GM12891 (cell line): ENCODE measurements around the gene TCF12.

Experiments used
- POLR2A ChIP-seq: IDR thresholded peaks from 2 replicates; pipeline ENCODE4 v1.6.1; 2011; ENCODE audit warnings: low read depth, low read length, control low read depth
- TAF1 ChIP-seq: IDR thresholded peaks from 2 replicates; pipeline ENCODE4 v1.6.1; 2011; ENCODE audit warnings: low read depth, low read length, control low read depth

- no peak for TF ChIP-seq TAF1
- no peak for TF ChIP-seq POLR2A
Measured at GRCh38 chr15:56929933-56930332, 11.5 kb downstream of the TCF12 start.
